ENCODE data around the gene OR6J1.

- TF ChIP-seq CTCF (IDR thresholded peaks at IDR 0.05) (peak in 1 of 7 experiments; percentile 9), POLR2A (IDR thresholded peaks at IDR 0.05) (peak in 2 of 4 donors; percentile 53 to 58), POLR2AphosphoS5 (IDR thresholded peaks at IDR 0.05) (peak; percentile 70 to 93 (median 82))
These were observed 45.9 kb downstream of the OR6J1 start, which contains the start of gene ABHD4 for GRCh38 chr14:22598099-22598895.
